HepG2 (cell line): ENCODE data around the gene FBXO7. TPM values are rescaled to one million over a fixed set of nuclear protein-coding genes. Genes with fewer than 3 reads are reported as not detected.

ENCODE experiments used
- ATAC-seq: fragments of 200-7000 bp; cut with Tn5 transposase; 3 replicates; pipeline ENCODE4 v1.9.1; 2020; ENCODE audit warnings: mild to moderate bottlenecking, moderate library complexity
- BruUV-seq: library from RNA; stranded (reverse); fragments of 400-500 nt; replicated peaks from 2 replicates; lab custom pipeline; 2021; lab: Mats Ljungman, UMichigan
- CTCF ChIA-PET: fragments of 300-600 bp; formaldehyde crosslinking; extraction: SDS; loops from one replicate; lab custom pipeline; 2021; ENCODE audit warnings: low total read pairs, inconsistent platforms, low intra/inter-chr PET ratio; lab: Yijun Ruan, JAX
- POLR2A ChIA-PET: fragments of 350-600 bp; sonication (Branson Sonifier 250); formaldehyde crosslinking; loops from one replicate; lab custom pipeline; 2020; ENCODE audit warnings: antibody characterized with exemption, inconsistent platforms; lab: Yijun Ruan, JAX
- DNase-seq: peaks from one replicate; pipeline ENCODE4 v3.0.0-alpha.2; 2015; ENCODE audit warnings: low spot score
- FAIRE-seq: peaks from 3 replicates; lab custom pipeline; 2011; peaks lifted over from hg19 to GRCh38; lab: Jason Lieb, UNC
- H2AFZ ChIP-seq: one replicate; pipeline ENCODE4 v1.6.1; 2011; ENCODE audit warnings: low read length, inconsistent platforms
- H3K27ac ChIP-seq: fragments of 300-600 bp; 3 replicates; pipeline ENCODE4 v1.8.0; 2011; ENCODE audit warnings: mixed run types, mild to moderate bottlenecking, mixed read lengths, low read length, inconsistent platforms; ENCODE audit not compliant: insufficient read depth; ENCODE audit errors: extremely low read length
- H3K27me3 ChIP-seq, 2 experiments: fragments of 200-600 bp in 1 of 2; 2 replicates in 1 of 2; 3 replicates in 1 of 2; pipeline versions ENCODE4 v1.6.0 to v1.8.0; 2011; ENCODE audit warnings: low read length in 2 of 2, mild to moderate bottlenecking in 2 of 2, moderate library complexity in 2 of 2, inconsistent platforms in 1 of 2; ENCODE audit not compliant: insufficient read depth in 2 of 2, control insufficient read depth in 1 of 2
- H3K36me3 ChIP-seq, 2 experiments: fragments of 200-600 bp in 1 of 2; replicated peaks in 1 of 2; 2 replicates in 1 of 2; 3 replicates in 1 of 2; pipeline versions ENCODE4 v1.5.1 to v1.8.0; 2011; ENCODE audit warnings: low read length in 2 of 2, inconsistent platforms in 1 of 2; ENCODE audit not compliant: insufficient read depth in 2 of 2, control insufficient read depth in 1 of 2
- H3K4me1 ChIP-seq: 2 replicates; pipeline ENCODE4 v1.5.1; 2012; ENCODE audit warnings: low read length, inconsistent platforms; ENCODE audit not compliant: insufficient read depth
- H3K4me2 ChIP-seq: 2 replicates; pipeline ENCODE4 v1.6.0; 2011; ENCODE audit warnings: low read depth, low read length, inconsistent platforms
- H3K4me3 ChIP-seq, 3 experiments: fragments of 200-600 bp in 1 of 3; sonication (generic), shearing (Covaris generic) in 1 of 3; replicated peaks in 1 of 3; 2 replicates each; pipeline ENCODE4 v1.5.1; 2011 to 2016; ENCODE audit warnings: low read length in 3 of 3, inconsistent platforms in 2 of 3, low read depth in 2 of 3, mild to moderate bottlenecking in 2 of 3, control low read depth in 1 of 3, mixed read lengths in 1 of 3; ENCODE audit not compliant: insufficient read depth in 1 of 3
- H3K79me2 ChIP-seq: one replicate; pipeline ENCODE4 v1.6.1; 2011; ENCODE audit warnings: low read length, inconsistent platforms; ENCODE audit not compliant: insufficient read depth
- H3K9ac ChIP-seq: 2 replicates; pipeline ENCODE4 v1.6.0; 2011; ENCODE audit warnings: mild to moderate bottlenecking, low read depth, low read length, inconsistent platforms; ENCODE audit not compliant: insufficient read depth
- H3K9me3 ChIP-seq: 2 replicates; pipeline ENCODE4 v1.5.1; 2012; ENCODE audit warnings: mild to moderate bottlenecking, low read length
- H4K20me1 ChIP-seq: 2 replicates; pipeline ENCODE4 v1.6.0; 2011; ENCODE audit warnings: inconsistent platforms, mild to moderate bottlenecking, low read length, moderate library complexity; ENCODE audit not compliant: insufficient read depth
- ATAD3A ChIP-seq: sonication (generic); formaldehyde crosslinking; IDR thresholded peaks from 2 replicates; pipeline ENCODE4 v1.4.0; 2020; ENCODE audit warnings: missing genetic modification reagents
- CBX2 ChIP-seq, 2 experiments: fragments of 200-600 bp in 1 of 2; sonication (generic); formaldehyde crosslinking in 1 of 2; IDR thresholded peaks; 2 replicates each; pipeline versions ENCODE4 v1.7.0 to v1.8.1; 2018 to 2022; ENCODE audit warnings: low read depth in 2 of 2, low read length in 1 of 2, mild to moderate bottlenecking in 1 of 2, missing genetic modification reagents in 1 of 2
- HNF4G ChIP-seq, 2 experiments: sonication (generic) in 1 of 2; formaldehyde crosslinking in 1 of 2; IDR thresholded peaks; 2 replicates each; pipeline versions ENCODE4 v1.4.0 to v1.6.1; 2011 to 2020; ENCODE audit warnings: borderline replicate concordance in 2 of 2, low read depth in 2 of 2, mild to moderate bottlenecking in 2 of 2, low read length in 1 of 2, missing genetic modification reagents in 1 of 2, moderate library complexity in 1 of 2
- HNRNPH1 ChIP-seq: fragments of 200-400 bp; formaldehyde crosslinking; optimal IDR thresholded peaks from 2 replicates; pipeline ENCODE3; 2017; ENCODE audit warnings: mild to moderate bottlenecking, low read depth, low read length
- KLF16 ChIP-seq, 2 experiments: sonication (generic) in 1 of 2; formaldehyde crosslinking in 1 of 2; IDR thresholded peaks; 2 replicates each; pipeline versions ENCODE4 v1.6.1 to v1.8.0; 2016 to 2023; ENCODE audit warnings: missing genetic modification reagents in 2 of 2, missing compliant biosample characterization in 1 of 2
- RAD21 ChIP-seq: fragments of 450-650 bp; formaldehyde crosslinking; IDR thresholded peaks from 2 replicates; pipeline ENCODE4 v1.5.0; 2020; ENCODE audit warnings: mild to moderate bottlenecking
- ZFP62 ChIP-seq: sonication (generic); formaldehyde crosslinking; IDR thresholded peaks from 2 replicates; pipeline ENCODE4 v1.4.0; 2020; ENCODE audit warnings: missing genetic modification reagents
- ZNF296 ChIP-seq: sonication (generic); formaldehyde crosslinking; conservative IDR thresholded peaks from 2 replicates; pipeline ENCODE4 v1.5.0; 2020; ENCODE audit warnings: mild to moderate bottlenecking, missing genetic modification reagents
- ZNF543 ChIP-seq: sonication (generic); formaldehyde crosslinking; IDR thresholded peaks from 2 replicates; pipeline ENCODE4 v1.4.0; 2020; ENCODE audit warnings: mild to moderate bottlenecking, missing genetic modification reagents
- ZNF678 ChIP-seq: sonication (generic); formaldehyde crosslinking; IDR thresholded peaks from 2 replicates; pipeline ENCODE4 v1.4.0; 2020; ENCODE audit warnings: mild to moderate bottlenecking, missing genetic modification reagents
- WGBS: methylation state at CpG from one replicate; pipeline ENCODE4 v1.1.6; 2017; ENCODE audit warnings: low lambda C conversion rate; 5-methylcytosine and 5-hydroxymethylcytosine counted together
- in situ Hi-C: cut with HindIII; loops from 2 replicates; pipeline ENCODE4 v1.10.0; 2017; ENCODE audit warnings: low pct_unique_long_range_greater_than_20kb; ENCODE audit not compliant: extremely low pct_ligation_motif_present
- intact Hi-C: fragments of 100-400 bp; cut with micrococcal nuclease; formaldehyde crosslinking; loops from one replicate; pipeline ENCODE4 v1.10.0; 2022; ENCODE audit not compliant: unreplicated experiment
- polyA plus RNA-seq, 8 experiments: library from polyadenylated mRNA; depleted of rRNA in 3 of 8; stranded (reverse) in 7 of 8; unstranded in 1 of 8; fragments of >200 nt; fragmentation: Illumina TruSeq in 4 of 8; extraction: Trizol in 4 of 8; gene quantifications; 2 replicates each; pipeline versions ENCODE4 v1.2.1 to v1.2.3, GENCODE V29; 2011 to 2016; ENCODE audit warnings: low read depth in 4 of 8, missing spikeins in 1 of 8, mixed read lengths in 1 of 8; ENCODE audit not compliant: insufficient read depth in 1 of 8
- total RNA-seq, 5 experiments: library from RNA; depleted of rRNA; stranded (reverse); fragments of >200 nt; fragmentation: Illumina TruSeq; extraction: Trizol; gene quantifications; 2 replicates each; pipeline ENCODE4 v1.2.3, GENCODE V29; 2016; ENCODE audit warnings: low read depth in 1 of 5
- TF ChIP-seq, protein P1 (sequence below): sonication (generic); formaldehyde crosslinking; IDR thresholded peaks from 2 replicates; pipeline ENCODE4 v1.5.0; 2020; ENCODE audit warnings: mild to moderate bottlenecking, missing genetic modification reagents, moderate library complexity
- TF ChIP-seq, protein P2 (sequence below), 2 experiments: sonication (generic) in 1 of 2; formaldehyde crosslinking in 1 of 2; IDR thresholded peaks; 2 replicates each; pipeline versions ENCODE4 v1.5.1 to v1.6.1; 2011 to 2020; ENCODE audit warnings: borderline replicate concordance in 1 of 2, low read depth in 1 of 2, low read length in 1 of 2, mild to moderate bottlenecking in 1 of 2, missing genetic modification reagents in 1 of 2, moderate library complexity in 1 of 2
- TF ChIP-seq, protein P3 (sequence below): sonication (generic); formaldehyde crosslinking; IDR thresholded peaks from 2 replicates; pipeline ENCODE4 v1.4.0; 2020; ENCODE audit warnings: missing genetic modification reagents
- TF ChIP-seq, protein P4 (sequence below): sonication (generic); formaldehyde crosslinking; conservative IDR thresholded peaks from 2 replicates; pipeline ENCODE4 v1.5.0; 2020; ENCODE audit warnings: missing genetic modification reagents
- TF ChIP-seq, protein P5 (sequence below): IDR thresholded peaks from 2 replicates; pipeline ENCODE4 v1.6.1; 2016; ENCODE audit warnings: control low read depth

Gene FBXO7
- total and polyA plus RNA-seq, 2 of the 13 experiments (the other 11 are each of a cell fraction or from before 2014, with no cell fraction given): 105 to 172 TPM

DNA sequence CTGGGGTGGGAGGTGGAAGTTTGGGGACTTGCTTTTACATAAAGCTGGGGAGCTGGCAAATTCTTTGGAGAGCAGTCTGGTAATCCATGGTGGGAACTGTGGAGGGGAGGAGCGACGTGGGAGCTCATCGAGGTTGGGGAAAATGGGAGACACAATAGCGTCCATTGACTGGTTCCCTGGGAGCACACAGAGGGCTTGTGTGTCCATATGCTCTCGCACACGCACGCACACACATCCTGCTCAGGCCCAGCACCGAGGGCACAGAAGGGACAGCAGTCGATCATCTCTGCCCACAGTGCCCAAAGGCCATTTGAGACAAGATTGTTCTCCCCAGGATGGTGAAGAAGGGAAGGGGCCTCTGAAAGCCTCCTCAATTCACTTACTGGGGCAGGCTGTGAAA, 53.7 kb downstream of the FBXO7 start:
- intact Hi-C loops: no loop called here
- TF ChIP-seq, protein P1, sequence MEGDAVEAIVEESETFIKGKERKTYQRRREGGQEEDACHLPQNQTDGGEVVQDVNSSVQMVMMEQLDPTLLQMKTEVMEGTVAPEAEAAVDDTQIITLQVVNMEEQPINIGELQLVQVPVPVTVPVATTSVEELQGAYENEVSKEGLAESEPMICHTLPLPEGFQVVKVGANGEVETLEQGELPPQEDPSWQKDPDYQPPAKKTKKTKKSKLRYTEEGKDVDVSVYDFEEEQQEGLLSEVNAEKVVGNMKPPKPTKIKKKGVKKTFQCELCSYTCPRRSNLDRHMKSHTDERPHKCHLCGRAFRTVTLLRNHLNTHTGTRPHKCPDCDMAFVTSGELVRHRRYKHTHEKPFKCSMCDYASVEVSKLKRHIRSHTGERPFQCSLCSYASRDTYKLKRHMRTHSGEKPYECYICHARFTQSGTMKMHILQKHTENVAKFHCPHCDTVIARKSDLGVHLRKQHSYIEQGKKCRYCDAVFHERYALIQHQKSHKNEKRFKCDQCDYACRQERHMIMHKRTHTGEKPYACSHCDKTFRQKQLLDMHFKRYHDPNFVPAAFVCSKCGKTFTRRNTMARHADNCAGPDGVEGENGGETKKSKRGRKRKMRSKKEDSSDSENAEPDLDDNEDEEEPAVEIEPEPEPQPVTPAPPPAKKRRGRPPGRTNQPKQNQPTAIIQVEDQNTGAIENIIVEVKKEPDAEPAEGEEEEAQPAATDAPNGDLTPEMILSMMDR (CRISPR knock-in tag): no peak
- TF ChIP-seq ZFP62 (CRISPR knock-in tag) (no peak), RAD21 (no peak), HNF4G (IDR thresholded peaks at IDR 0.05; ENCODE audit: borderline replicate concordance, low read depth, low read length) (no peak), HNF4G (CRISPR knock-in tag; IDR thresholded peaks at IDR 0.05; ENCODE audit: borderline replicate concordance, low read depth) (no peak), HNRNPH1 (no peak), ZNF543 (CRISPR knock-in tag) (no peak), ATAD3A (CRISPR knock-in tag) (no peak), ZNF678 (CRISPR knock-in tag) (no peak), CBX2 (IDR thresholded peaks at IDR 0.05; ENCODE audit: low read depth, low read length) (no peak), CBX2 (CRISPR knock-in tag; IDR thresholded peaks at IDR 0.05; ENCODE audit: low read depth) (no peak), KLF16 (CRISPR knock-in tag; IDR thresholded peaks at IDR 0.05) (no peak), ZNF296 (CRISPR knock-in tag) (no peak)
- TF ChIP-seq, protein P2, sequence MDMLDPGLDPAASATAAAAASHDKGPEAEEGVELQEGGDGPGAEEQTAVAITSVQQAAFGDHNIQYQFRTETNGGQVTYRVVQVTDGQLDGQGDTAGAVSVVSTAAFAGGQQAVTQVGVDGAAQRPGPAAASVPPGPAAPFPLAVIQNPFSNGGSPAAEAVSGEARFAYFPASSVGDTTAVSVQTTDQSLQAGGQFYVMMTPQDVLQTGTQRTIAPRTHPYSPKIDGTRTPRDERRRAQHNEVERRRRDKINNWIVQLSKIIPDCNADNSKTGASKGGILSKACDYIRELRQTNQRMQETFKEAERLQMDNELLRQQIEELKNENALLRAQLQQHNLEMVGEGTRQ (IDR thresholded peaks at IDR 0.05; ENCODE audit: low read depth, low read length): no peak
- TF ChIP-seq, protein P2 (CRISPR knock-in tag; IDR thresholded peaks at IDR 0.05; ENCODE audit: borderline replicate concordance): no peak
- TF ChIP-seq, protein P3, sequence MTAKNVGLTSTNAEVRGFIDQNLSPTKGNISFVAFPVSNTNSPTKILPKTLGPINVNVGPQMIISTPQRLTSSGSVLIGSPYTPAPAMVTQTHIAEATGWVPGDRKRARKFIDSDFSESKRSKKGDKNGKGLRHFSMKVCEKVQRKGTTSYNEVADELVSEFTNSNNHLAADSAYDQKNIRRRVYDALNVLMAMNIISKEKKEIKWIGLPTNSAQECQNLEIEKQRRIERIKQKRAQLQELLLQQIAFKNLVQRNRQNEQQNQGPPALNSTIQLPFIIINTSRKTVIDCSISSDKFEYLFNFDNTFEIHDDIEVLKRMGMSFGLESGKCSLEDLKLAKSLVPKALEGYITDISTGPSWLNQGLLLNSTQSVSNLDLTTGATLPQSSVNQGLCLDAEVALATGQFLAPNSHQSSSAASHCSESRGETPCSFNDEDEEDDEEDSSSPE: no peak
- TF ChIP-seq, protein P4, sequence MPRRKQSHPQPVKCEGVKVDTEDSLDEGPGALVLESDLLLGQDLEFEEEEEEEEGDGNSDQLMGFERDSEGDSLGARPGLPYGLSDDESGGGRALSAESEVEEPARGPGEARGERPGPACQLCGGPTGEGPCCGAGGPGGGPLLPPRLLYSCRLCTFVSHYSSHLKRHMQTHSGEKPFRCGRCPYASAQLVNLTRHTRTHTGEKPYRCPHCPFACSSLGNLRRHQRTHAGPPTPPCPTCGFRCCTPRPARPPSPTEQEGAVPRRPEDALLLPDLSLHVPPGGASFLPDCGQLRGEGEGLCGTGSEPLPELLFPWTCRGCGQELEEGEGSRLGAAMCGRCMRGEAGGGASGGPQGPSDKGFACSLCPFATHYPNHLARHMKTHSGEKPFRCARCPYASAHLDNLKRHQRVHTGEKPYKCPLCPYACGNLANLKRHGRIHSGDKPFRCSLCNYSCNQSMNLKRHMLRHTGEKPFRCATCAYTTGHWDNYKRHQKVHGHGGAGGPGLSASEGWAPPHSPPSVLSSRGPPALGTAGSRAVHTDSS: no peak
- TF ChIP-seq, protein P5, sequence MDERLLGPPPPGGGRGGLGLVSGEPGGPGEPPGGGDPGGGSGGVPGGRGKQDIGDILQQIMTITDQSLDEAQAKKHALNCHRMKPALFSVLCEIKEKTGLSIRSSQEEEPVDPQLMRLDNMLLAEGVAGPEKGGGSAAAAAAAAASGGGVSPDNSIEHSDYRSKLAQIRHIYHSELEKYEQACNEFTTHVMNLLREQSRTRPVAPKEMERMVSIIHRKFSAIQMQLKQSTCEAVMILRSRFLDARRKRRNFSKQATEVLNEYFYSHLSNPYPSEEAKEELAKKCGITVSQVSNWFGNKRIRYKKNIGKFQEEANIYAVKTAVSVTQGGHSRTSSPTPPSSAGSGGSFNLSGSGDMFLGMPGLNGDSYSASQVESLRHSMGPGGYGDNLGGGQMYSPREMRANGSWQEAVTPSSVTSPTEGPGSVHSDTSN: no peak

More for the DNA sequence above, 53.7 kb downstream of the FBXO7 start:
- CTCF ChIA-PET: interaction anchor here (1.2 to 1.6 kb wide), 6 partner anchors 267 to 473 kb away, joined by 3 to 15 read pairs (median 4); partner anchors contain the start of gene TIMP3
- H3K9ac ChIP-seq: no peak overlapping the region
- 86% methylated on average over 9 of the region's 9 CpGs for whole genome bisulfite sequencing
- H3K4me2 ChIP-seq: peak overlapping the region; percentile 68
- DNase-seq (no peak), FAIRE-seq (no peak), ATAC-seq (no peak)
- peaks cover 55% of the 10 kb centered on the region for H3K4me1 ChIP-seq
- no peaks in the 10 kb centered on the region for H3K79me2 ChIP-seq
- in situ Hi-C loops: loop anchor here (5.0 to 25.0 kb wide), 4 partner anchors 134 to 684 kb away; no protein-coding TSS in a partner anchor
- H3K36me3 ChIP-seq: no peaks in the 10 kb centered on the region
- no peaks in the 10 kb centered on the region for H3K27me3 ChIP-seq
- no peak overlapping the region; a peak in 1 of 6 replicates for H3K4me3 ChIP-seq
- no peak overlapping the region for H2AFZ ChIP-seq
- POLR2A ChIA-PET: interaction anchor here (1.3 to 8.1 kb wide), 7 partner anchors 18 to 280 kb away, joined by 3 to 145 read pairs (median 12); no protein-coding TSS in a partner anchor
- H3K27ac ChIP-seq: no peak overlapping the region
- no TSS peak for BruUV-seq
- H3K9me3 ChIP-seq: no peaks in the 10 kb centered on the region
- no peaks in the 10 kb centered on the region for H4K20me1 ChIP-seq
